GM12865 (cell line): ENCODE data around the gene MTA1.

ENCODE experiments used
- DNase-seq: peaks from one replicate; pipeline ENCODE4 v3.0.0; 2010; ENCODE audit warnings: low read depth
- H3K4me3 ChIP-seq: 2 replicates; pipeline ENCODE4 v1.5.1; 2011; ENCODE audit warnings: mild to moderate bottlenecking, low read depth, low read length, control low read depth
- CTCF ChIP-seq: IDR thresholded peaks from 2 replicates; pipeline ENCODE4 v1.5.1; 2011; ENCODE audit warnings: low read length, control low read depth, low read depth, inconsistent platforms; ENCODE audit not compliant: insufficient read depth; ENCODE audit errors: missing control alignments

Gene MTA1

DNA sequence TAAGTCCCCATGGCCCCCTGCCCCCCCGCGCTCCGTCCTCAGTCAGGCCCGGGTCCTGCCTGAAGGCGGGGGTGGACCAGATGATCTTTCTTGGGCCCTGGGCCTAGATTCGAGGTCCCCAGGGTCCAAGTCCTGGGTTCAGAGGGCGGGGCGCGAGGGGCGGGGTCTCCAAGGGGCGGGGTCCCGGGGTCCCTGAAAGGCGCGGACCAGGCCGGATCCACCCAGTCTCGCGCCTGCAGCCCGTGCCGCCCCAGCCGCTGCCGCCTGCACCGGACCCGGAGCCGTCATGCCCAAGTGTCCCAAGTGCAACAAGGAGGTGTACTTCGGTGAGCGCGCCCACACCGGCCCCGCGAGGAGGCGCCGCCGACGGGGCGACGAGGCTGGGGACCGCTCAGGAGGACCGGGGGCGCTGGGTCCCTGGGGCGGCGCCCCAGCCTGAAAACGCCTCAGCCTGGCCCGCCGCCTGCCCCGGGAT, 67.4 kb downstream of the MTA1 start:
- H3K4me3 ChIP-seq, result peak overlapping the region; percentile 88
- no peak for TF ChIP-seq CTCF
- peak; percentile 57 for DNase-seq

DNA sequence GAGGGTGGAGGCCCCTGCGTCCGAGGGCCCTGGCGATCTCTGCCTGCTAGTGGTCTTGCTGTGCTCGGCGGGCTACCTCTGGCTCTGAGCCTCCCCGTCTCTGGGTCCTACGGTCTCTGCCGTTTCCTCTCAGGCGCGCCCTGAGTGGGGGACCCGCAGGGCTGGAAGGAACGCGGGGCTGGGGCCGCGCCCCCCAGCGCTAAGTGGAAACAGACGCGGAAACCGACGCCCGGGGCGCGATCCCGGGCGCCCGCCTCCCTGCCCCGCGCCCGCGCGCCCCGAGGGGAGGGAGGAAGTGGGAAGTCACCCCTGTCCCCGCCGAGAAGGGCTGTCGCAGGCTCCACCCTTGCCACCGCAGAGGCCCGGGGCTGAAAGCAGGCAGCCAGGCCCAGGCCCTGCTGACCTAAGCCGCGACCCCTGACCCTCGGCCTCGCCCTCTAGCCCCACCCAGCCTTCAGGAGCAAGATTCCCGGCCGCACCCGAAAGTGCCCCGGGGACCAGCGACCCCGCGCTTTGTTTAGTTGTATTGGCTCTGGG, 67.9 kb downstream of the MTA1 start:
- H3K4me3 ChIP-seq, result peak overlapping the region; percentile 88
- peak; percentile 59 for DNase-seq
- TF ChIP-seq CTCF, result no peak

DNA sequence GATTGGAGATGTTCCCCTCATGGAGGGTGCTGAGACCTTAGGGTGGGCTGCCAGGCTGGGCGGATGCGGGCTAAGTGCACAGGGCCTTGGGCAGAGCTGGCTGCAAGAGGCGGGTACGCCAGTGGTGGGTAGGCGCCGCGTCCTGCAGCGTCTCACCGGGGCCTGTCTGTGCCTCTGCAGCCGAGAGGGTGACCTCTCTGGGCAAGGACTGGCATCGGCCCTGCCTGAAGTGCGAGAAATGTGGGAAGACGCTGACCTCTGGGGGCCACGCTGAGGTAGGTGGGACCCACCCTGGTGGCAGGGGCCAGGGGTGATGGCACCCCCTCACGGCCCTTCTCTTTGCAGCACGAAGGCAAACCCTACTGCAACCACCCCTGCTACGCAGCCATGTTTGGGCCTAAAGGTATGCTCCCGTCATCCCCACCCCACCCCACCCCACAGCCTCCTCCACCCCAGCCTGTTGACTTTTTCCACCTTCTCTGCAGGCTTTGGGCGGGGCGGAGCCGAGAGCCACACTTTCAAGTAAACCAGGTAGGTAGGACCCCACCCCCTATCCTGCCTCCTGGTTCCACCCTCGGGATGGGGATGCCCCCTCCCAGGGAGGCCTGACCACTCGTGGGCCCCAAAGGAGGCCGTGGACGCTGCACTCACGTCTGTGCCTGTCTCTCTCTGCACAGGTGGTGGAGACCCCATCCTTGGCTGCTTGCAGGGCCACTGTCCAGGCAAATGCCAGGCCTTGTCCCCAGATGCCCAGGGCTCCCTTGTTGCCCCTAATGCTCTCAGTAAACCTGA, 68.6 kb downstream of the MTA1 start:
- peak overlapping the region; percentile 88 for H3K4me3 ChIP-seq
- TF ChIP-seq CTCF, result no peak
- no peak for DNase-seq

DNA sequence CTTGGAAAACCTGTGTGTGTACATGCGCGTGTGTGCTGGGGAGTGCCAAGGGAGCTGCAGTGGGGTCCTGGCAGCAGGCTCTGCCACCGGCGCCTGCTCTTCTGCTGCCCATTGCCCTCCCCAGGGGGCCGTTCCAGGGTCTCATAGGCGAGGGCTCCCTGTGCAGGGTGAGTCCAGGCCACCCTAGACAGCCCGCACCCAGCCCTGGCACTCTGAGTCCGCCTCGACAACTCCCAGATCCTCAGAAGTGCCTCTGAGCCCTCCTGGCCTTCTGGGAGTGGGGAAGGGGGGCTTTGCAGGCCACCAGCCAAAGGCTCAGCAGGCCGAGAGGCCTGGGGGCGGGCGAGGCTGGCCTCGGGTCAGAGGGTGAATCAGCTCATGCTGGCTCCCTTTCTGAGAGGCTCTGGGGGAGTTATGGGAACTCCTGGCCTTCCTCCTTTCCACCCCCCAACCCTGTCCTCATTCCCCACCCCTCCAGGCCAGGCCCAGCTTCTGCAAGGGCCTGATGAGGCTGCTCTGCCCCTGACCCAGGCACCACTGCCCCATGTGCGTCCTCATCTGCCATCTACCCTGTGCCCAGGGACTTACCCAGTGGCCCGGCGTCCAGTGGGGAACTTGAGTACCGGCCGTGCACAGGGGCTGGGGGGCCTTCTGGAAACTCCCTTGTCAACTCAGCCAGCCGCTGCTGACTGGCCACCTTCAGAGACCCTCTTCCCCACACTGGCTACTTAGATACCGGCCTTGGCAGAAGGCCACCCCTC, 69.3 kb downstream of the MTA1 start:
- no peak for DNase-seq
- TF ChIP-seq CTCF, result no peak
- peak overlapping the region; percentile 88 for H3K4me3 ChIP-seq

- H3K4me3 ChIP-seq, result peak overlapping the region; percentile 88
- peak; percentile 93 for DNase-seq
- TF ChIP-seq CTCF, result peak; percentile 72
Measured at GRCh38 chr14:105489542-105490266, 70.1 kb downstream of the MTA1 start.

GRCh38 chr14:105490267-105490571, 70.6 kb downstream of the MTA1 start:
- no peak for DNase-seq
- no peak for TF ChIP-seq CTCF
- H3K4me3 ChIP-seq, result peak overlapping the region; percentile 88
